Left forelimb (tissue), 1 donor: Measurements from ENCODE around the gene TMEM248.
"Not testable (repeated sequence)": the region's sequence is repeated elsewhere in the genome, so short reads cannot be mapped to it uniquely, and the experiment has no call there.

ENCODE experiments used
- DNase-seq: peaks from one replicate; pipeline ENCODE4 v3.0.0-alpha.2; 2018; ENCODE audit warnings: low spot score

TMEM248 gene

DNA sequence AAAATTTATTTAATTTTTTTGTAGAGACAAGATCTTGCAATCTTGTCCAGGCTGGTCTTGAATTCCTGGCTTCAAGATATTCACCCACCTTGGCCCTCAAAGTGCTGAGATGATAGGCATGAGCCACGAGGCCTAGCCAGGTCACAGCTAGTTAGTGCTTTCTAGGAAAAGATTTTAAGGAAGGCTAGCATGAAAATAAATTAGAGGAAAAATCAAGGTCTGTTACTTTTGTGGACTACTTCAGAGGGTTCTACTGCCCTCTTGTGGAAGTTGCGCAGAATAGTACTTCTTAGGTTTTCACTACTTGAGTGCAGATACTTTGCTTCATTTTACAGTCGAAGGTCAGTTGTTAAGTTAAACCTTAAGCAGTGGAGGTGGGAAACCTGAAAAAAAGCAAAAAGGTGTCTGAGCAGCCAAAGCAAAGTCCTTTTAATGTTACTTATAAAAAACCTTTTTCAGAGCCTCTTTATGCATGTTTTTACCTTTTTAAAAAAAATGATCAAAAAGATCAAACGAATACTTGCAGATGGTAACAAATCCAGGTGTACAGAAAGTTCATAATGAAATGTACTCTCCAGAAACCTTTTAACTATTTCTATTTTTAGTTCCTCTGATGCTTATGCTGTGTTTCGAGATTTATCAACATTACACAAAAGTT is 79.7 kb downstream of the TMEM248 start:
- not testable (repeated sequence) for DNase-seq

- DNase-seq = not testable (repeated sequence)
Measured at GRCh38 chr7:67004145-67004544, 83.1 kb downstream of the TMEM248 start.

GRCh38 chr7:67006965-67007364 is 85.9 kb downstream of the TMEM248 start:
- DNase-seq = no peak
